H1 (cell line): ENCODE results near the gene RIPOR3. TPM values are rescaled to one million over a fixed set of nuclear protein-coding genes. Genes with fewer than 3 reads are reported as not detected.

ENCODE experiments used
- CTCF ChIA-PET: fragments of 300-600 bp; sonication (Branson Sonifier 250); formaldehyde crosslinking; loops from one replicate; lab custom pipeline; 2021; ENCODE audit not compliant: partially characterized antibody; lab: Charles Lee
- POLR2A ChIA-PET: fragments of 300-600 bp; sonication (Branson Sonifier 250); formaldehyde crosslinking; loops from one replicate; lab custom pipeline; 2021; ENCODE audit warnings: inconsistent platforms; ENCODE audit not compliant: partially characterized antibody; lab: Charles Lee
- DNase-seq, 2 experiments: peaks; one replicate each; pipeline versions ENCODE4 v3.0.0 to v3.0.0-alpha.2; 2010 to 2022; ENCODE audit warnings: low spot score in 2 of 2, low read depth in 1 of 2, mixed read lengths in 1 of 2
- FAIRE-seq: peaks from 2 replicates; lab custom pipeline; 2011; peaks lifted over from hg19 to GRCh38; lab: Jason Lieb, UNC
- H2AFZ ChIP-seq: 2 replicates; pipeline ENCODE4 v1.8.1; 2012; ENCODE audit warnings: low read length, inconsistent platforms
- H2AK5ac ChIP-seq: 2 replicates; pipeline ENCODE4 v1.6.1; 2013; ENCODE audit warnings: low read depth, low read length
- H2BK120ac ChIP-seq: replicated peaks from 2 replicates; pipeline ENCODE3; 2013; ENCODE audit warnings: low read depth, low read length, inconsistent platforms
- H2BK12ac ChIP-seq: 2 replicates; pipeline ENCODE4 v1.6.1; 2013; ENCODE audit warnings: low read depth, low read length
- H2BK15ac ChIP-seq: 2 replicates; pipeline ENCODE4 v1.6.1; 2013; ENCODE audit warnings: low read length
- H2BK20ac ChIP-seq: 2 replicates; pipeline ENCODE4 v1.6.1; 2013; ENCODE audit warnings: low read length
- H2BK5ac ChIP-seq: 2 replicates; pipeline ENCODE4 v1.6.1; 2013; ENCODE audit warnings: low read depth, low read length
- H3K14ac ChIP-seq: 2 replicates; pipeline ENCODE4 v1.6.1; 2013; ENCODE audit warnings: inconsistent platforms; ENCODE audit not compliant: insufficient read length
- H3K18ac ChIP-seq: 2 replicates; pipeline ENCODE4 v1.6.1; 2013; ENCODE audit warnings: low read length; ENCODE audit errors: extremely low read depth
- H3K23ac ChIP-seq: 2 replicates; pipeline ENCODE4 v1.6.1; 2013; ENCODE audit warnings: inconsistent platforms; ENCODE audit not compliant: insufficient read length
- H3K23me2 ChIP-seq: 2 replicates; pipeline ENCODE4 v1.6.1; 2013; ENCODE audit warnings: low read depth, low read length
- H3K27ac ChIP-seq: 2 replicates; pipeline ENCODE4 v1.6.1; 2011; ENCODE audit warnings: low read depth, low read length, inconsistent platforms
- H3K27me3 ChIP-seq, 4 experiments: replicated peaks in 1 of 4; 1 replicate in 1 of 4; 2 replicates in 3 of 4; pipeline versions ENCODE4 v1.6.1 to v1.8.1; 2011 to 2013; ENCODE audit warnings: low read length in 3 of 4, mild to moderate bottlenecking in 3 of 4, inconsistent platforms in 2 of 4, mixed read lengths in 2 of 4, moderate library complexity in 1 of 4; ENCODE audit not compliant: control insufficient read depth in 3 of 4, insufficient read depth in 3 of 4; ENCODE audit errors: extremely low read depth in 1 of 4
- H3K36me3 ChIP-seq, 4 experiments: 2 replicates each; pipeline versions ENCODE4 v1.6.1 to v1.8.1; 2011 to 2013; ENCODE audit warnings: mild to moderate bottlenecking in 4 of 4, low read length in 3 of 4, moderate library complexity in 2 of 4, control low read depth in 1 of 4, inconsistent platforms in 1 of 4; ENCODE audit not compliant: insufficient read depth in 4 of 4, control insufficient read depth in 2 of 4
- H3K4ac ChIP-seq: replicated peaks from 2 replicates; pipeline ENCODE3; 2013; ENCODE audit warnings: low read length, low read depth, mixed read lengths, inconsistent platforms; ENCODE audit not compliant: insufficient read length
- H3K4me1 ChIP-seq, 4 experiments: replicated peaks in 1 of 4; 1 replicate in 1 of 4; 2 replicates in 3 of 4; pipeline versions ENCODE4 v1.6.1 to v1.8.1; 2011 to 2013; ENCODE audit warnings: low read length in 3 of 4, inconsistent platforms in 2 of 4, mixed read lengths in 1 of 4; ENCODE audit not compliant: insufficient read depth in 4 of 4, control insufficient read depth in 3 of 4
- H3K4me2 ChIP-seq, 2 experiments: 2 replicates each; pipeline versions ENCODE4 v1.6.1 to v1.8.1; 2011 to 2013; ENCODE audit warnings: low read depth in 2 of 2, low read length in 2 of 2, control low read depth in 1 of 2, inconsistent platforms in 1 of 2, mild to moderate bottlenecking in 1 of 2; ENCODE audit not compliant: insufficient read depth in 1 of 2
- H3K4me3 ChIP-seq, 4 experiments: fragments of 200-600, 300-600 bp in 1 of 4; sonication (generic), shearing (Covaris generic), sonication (Bioruptor Twin) in 1 of 4; 2 replicates each; pipeline versions ENCODE4 v1.5.1 to v1.8.1; 2011 to 2016; ENCODE audit warnings: low read length in 4 of 4, low read depth in 3 of 4, control low read depth in 2 of 4, inconsistent platforms in 2 of 4, mild to moderate bottlenecking in 2 of 4, mixed read lengths in 1 of 4, moderate library complexity in 1 of 4; ENCODE audit not compliant: insufficient read depth in 2 of 4; ENCODE audit errors: extremely low read depth in 1 of 4
- H3K56ac ChIP-seq: replicated peaks from 2 replicates; pipeline ENCODE3; 2013; ENCODE audit warnings: low read depth, mild to moderate bottlenecking, mixed read lengths, low read length, inconsistent platforms; ENCODE audit not compliant: insufficient read length
- H3K79me1 ChIP-seq: 2 replicates; pipeline ENCODE4 v1.6.1; 2013; ENCODE audit warnings: low read depth, low read length, control low read depth
- H3K79me2 ChIP-seq, 2 experiments: 2 replicates each; pipeline versions ENCODE4 v1.6.1 to v1.8.1; 2012 to 2013; ENCODE audit warnings: low read length in 2 of 2, mild to moderate bottlenecking in 2 of 2, inconsistent platforms in 1 of 2; ENCODE audit not compliant: insufficient read depth in 2 of 2, control insufficient read depth in 1 of 2
- H3K9ac ChIP-seq, 4 experiments: replicated peaks in 1 of 4; 1 replicate in 1 of 4; 2 replicates in 3 of 4; pipeline versions ENCODE4 v1.6.1 to v1.8.1; 2011 to 2013; ENCODE audit warnings: low read depth in 3 of 4, low read length in 3 of 4, control low read depth in 2 of 4, mild to moderate bottlenecking in 2 of 4, moderate library complexity in 2 of 4, inconsistent platforms in 1 of 4; ENCODE audit errors: extremely low read depth in 1 of 4
- H3K9me3 ChIP-seq, 2 experiments: 2 replicates each; pipeline versions ENCODE4 v1.6.1 to v1.8.1; 2012 to 2013; ENCODE audit warnings: mild to moderate bottlenecking in 2 of 2, moderate library complexity in 2 of 2, control low read depth in 1 of 2, inconsistent platforms in 1 of 2, low read depth in 1 of 2, low read length in 1 of 2, mixed read lengths in 1 of 2; ENCODE audit not compliant: insufficient read depth in 2 of 2
- H4K20me1 ChIP-seq, 2 experiments: replicated peaks in 1 of 2; 2 replicates each; pipeline versions ENCODE3 to v1.8.1; 2011 to 2013; ENCODE audit warnings: inconsistent platforms in 2 of 2, low read length in 2 of 2, mild to moderate bottlenecking in 1 of 2; ENCODE audit not compliant: insufficient read depth in 2 of 2, control insufficient read depth in 1 of 2
- H4K5ac ChIP-seq: 2 replicates; pipeline ENCODE4 v1.6.1; 2013; ENCODE audit warnings: low read length, low read depth, mixed read lengths, inconsistent platforms; ENCODE audit not compliant: insufficient read length
- H4K8ac ChIP-seq: 2 replicates; pipeline ENCODE4 v1.8.0; 2013; ENCODE audit warnings: mild to moderate bottlenecking, moderate library complexity, low read length, inconsistent platforms; ENCODE audit not compliant: insufficient read depth; ENCODE audit errors: extremely low read depth
- H4K91ac ChIP-seq: replicated peaks from 2 replicates; pipeline ENCODE3; 2013; ENCODE audit warnings: low read length, mixed read lengths, inconsistent platforms; ENCODE audit not compliant: insufficient read length
- ASH2L ChIP-seq: fragments of 200-600, 300-600 bp; sonication (generic); IDR thresholded peaks from one replicate; pipeline ENCODE4 v1.7.1; 2017; ENCODE audit warnings: low read length
- KDM1A ChIP-seq: fragments of 200-600, 300-600 bp; sonication (generic); IDR thresholded peaks from 2 replicates; pipeline ENCODE4 v1.7.1; 2016; ENCODE audit warnings: mild to moderate bottlenecking, low read length, borderline replicate concordance
- KDM4A ChIP-seq: IDR thresholded peaks from one replicate; pipeline ENCODE4 v1.7.1; 2012; ENCODE audit warnings: low read depth, mild to moderate bottlenecking, moderate library complexity, low read length, inconsistent platforms; ENCODE audit not compliant: severe bottlenecking
- KDM5A ChIP-seq: fragments of 200-600 bp; IDR thresholded peaks from 2 replicates; pipeline ENCODE4 v1.7.1; 2012; ENCODE audit warnings: mild to moderate bottlenecking, low read length, inconsistent platforms, mixed read lengths
- NANOG ChIP-seq: IDR thresholded peaks from 2 replicates; pipeline ENCODE4 v1.6.1; 2011; ENCODE audit warnings: low read length, low read depth, mild to moderate bottlenecking, inconsistent platforms; ENCODE audit not compliant: insufficient read depth, poor library complexity, severe bottlenecking
- PHF8 ChIP-seq: fragments of 200-600 bp; sonication (generic); conservative IDR thresholded peaks from 2 replicates; pipeline ENCODE4 v1.7.1; 2012; ENCODE audit warnings: low read depth, mild to moderate bottlenecking, inconsistent platforms, low read length, moderate library complexity
- POU5F1 ChIP-seq: IDR thresholded peaks from 2 replicates; pipeline ENCODE4 v1.6.1; 2011; ENCODE audit warnings: low read depth, mild to moderate bottlenecking, low read length, moderate library complexity
- SP1 ChIP-seq: IDR thresholded peaks from 2 replicates; pipeline ENCODE4 v1.6.1; 2011; ENCODE audit warnings: low read depth, low read length
- WGBS, 2 experiments: shearing (Covaris generic) in 1 of 2; methylation state at CpG; one replicate each; pipeline versions ENCODE4 v1.1.6 to v1.1.7; 2013 to 2015; ENCODE audit warnings: low lambda C conversion rate in 2 of 2, mixed read lengths in 2 of 2, inconsistent platforms in 1 of 2, low coverage in 1 of 2, missing lambda C conversion rate in 1 of 2; ENCODE audit not compliant: insufficient replicate concordance in 2 of 2, insufficient coverage in 1 of 2, insufficient read length in 1 of 2; ENCODE audit errors: extremely low coverage in 1 of 2, missing lambda C conversion rate in 1 of 2; 5-methylcytosine and 5-hydroxymethylcytosine counted together
- polyA plus RNA-seq, 7 experiments: library from polyadenylated mRNA; depleted of rRNA in 3 of 7; stranded (reverse) in 5 of 7; unstranded in 2 of 7; fragments of >200 nt in 5 of 7; fragments of 200-250 nt in 2 of 7; gene quantifications; 1 replicate in 5 of 7; 2 replicates in 1 of 7; 4 replicates in 1 of 7; pipeline versions ENCODE4 v1.2.1 to v1.2.3, GENCODE V29; 2011 to 2013; ENCODE audit warnings: missing spikeins in 2 of 7, mixed read lengths in 2 of 7
- total RNA-seq: library from RNA; stranded (reverse); fragmentation: NEBNext Ultra II Directional; extraction: Animal tissue kit (Norgen Biotek cat#: 25700); gene quantifications from 2 replicates; pipeline ENCODE4 v1.2.1, GENCODE V29; 2021

The RIPOR3 gene
- total and polyA plus RNA-seq, 2 of the 8 experiments (the other 6 are each of a cell fraction or from before 2014, with no cell fraction given), result 3.6 to 4.5 TPM

- no peak overlapping the region for H2AK5ac ChIP-seq
- peak overlapping the region in 1 of 2 experiments; percentile 75; a peak in 1 of 4 replicates for H3K4me2 ChIP-seq
- H3K4me3 ChIP-seq, result peak overlapping the region in 1 of 4 experiments; percentile 92; a peak in 2 of 8 replicates
- no peak overlapping the region for H4K8ac ChIP-seq
- 0 out of 2 replicates have a peak, but pooled peaks cover 2% of the 10 kb centered on the region for H3K79me1 ChIP-seq
- no peak overlapping the region for H3K56ac ChIP-seq
- peaks cover 12 to 68% of the 10 kb centered on the region in 2 experiments; a peak in 3 of 4 replicates for H3K79me2 ChIP-seq
- 89% methylated on average over 1 of the region's 1 CpG; no CpG with 5 or more reads in 1 of the 2 experiments for WGBS, 2 experiments
- no peak overlapping the region for H3K18ac ChIP-seq
- H2BK12ac ChIP-seq, result no peak overlapping the region
- H2BK120ac ChIP-seq, result no peak overlapping the region
- no peak overlapping the region for H4K5ac ChIP-seq
- H2AFZ ChIP-seq, result no peak overlapping the region
- H2BK5ac ChIP-seq, result no peak overlapping the region
- ChIA-PET CTCF (interaction anchor here (0.6 to 3.7 kb wide), 10 partner anchors 8 to 108 kb away, joined by 3 to 27 read pairs (median 3); no protein-coding TSS in a partner anchor), POLR2A (interaction anchor here (0.7 to 1.4 kb wide), 3 partner anchors 17 to 97 kb away, joined by 3 to 6 read pairs (median 5); no protein-coding TSS in a partner anchor)
- DNase-seq (no peak), FAIRE-seq (no peak)
- H2BK15ac ChIP-seq, result no peak overlapping the region
- H3K4ac ChIP-seq, result no peak overlapping the region
- H3K4me1 ChIP-seq, result peaks cover 2 to 9% (median 7%) of the 10 kb centered on the region in 4 experiments; a peak in 6 of 7 replicates
- TF ChIP-seq SP1 (no peak), ASH2L (no peak), KDM4A (no peak), NANOG (no peak), PHF8 (no peak), KDM1A (no peak), POU5F1 (no peak), KDM5A (no peak)
- H3K23me2 ChIP-seq, result peaks cover 7% of the 10 kb centered on the region
- H3K14ac ChIP-seq, result no peak overlapping the region
- no peak overlapping the region for H4K91ac ChIP-seq
- no peaks in the 10 kb centered on the region for H3K27me3 ChIP-seq
- H3K27ac ChIP-seq, result no peak overlapping the region
- no peak overlapping the region for H3K9ac ChIP-seq
- no peaks in the 10 kb centered on the region for H3K9me3 ChIP-seq
- H4K20me1 ChIP-seq, result peaks cover 0 to 3% of the 10 kb centered on the region in 2 experiments
- H2BK20ac ChIP-seq, result no peak overlapping the region
- no peak overlapping the region for H3K23ac ChIP-seq
- H3K36me3 ChIP-seq, result peaks cover 0 to 12% (median 2%) of the 10 kb centered on the region in 4 experiments; a peak in 3 of 8 replicates
Observed at GRCh38 chr20:50733644-50734349, 42.5 kb upstream of the RIPOR3 start.
